ENCODE results near the gene BCAS1.

- TF ChIP-seq CTCF (IDR thresholded peaks at IDR 0.05) = no peak
- TF ChIP-seq POLR2AphosphoS5 (IDR thresholded peaks at IDR 0.05; ENCODE audit: low read depth, low read length) = no peak
- TF ChIP-seq SIN3A (IDR thresholded peaks at IDR 0.05; ENCODE audit: borderline replicate concordance, insufficient read depth, low read depth, low read length) = no peak
- TF ChIP-seq REST (IDR thresholded peaks at IDR 0.05; ENCODE audit: insufficient read depth in 1 of 2, low read depth in 2 of 2, low read length in 1 of 2) = no peak
- TF ChIP-seq TCF7L2 (IDR thresholded peaks at IDR 0.05; ENCODE audit: low read depth, low read length) = no peak
Measured at GRCh38 chr20:53900380-53900999, 169.9 kb downstream of the BCAS1 start.

Data from Panc1 (cell line).